Lower leg skin (tissue), 3 donors: ENCODE data around the gene MMP24.

Experiments used
- CTCF ChIP-seq, 3 donors: fragments of 450-650 bp; IDR thresholded peaks; one replicate each; pipeline ENCODE4 v1.5.1; 2016; ENCODE audit warnings: antibody characterized with exemption in 3 of 3, mild to moderate bottlenecking in 3 of 3, moderate library complexity in 2 of 3
- POLR2A ChIP-seq, 2 donors: fragments of 450-650 bp; IDR thresholded peaks; one replicate each; pipeline ENCODE4 v1.6.1; 2016 to 2017; ENCODE audit warnings: antibody characterized with exemption in 2 of 2, mild to moderate bottlenecking in 1 of 2, moderate library complexity in 1 of 2

GRCh38 chr20:35274172-35275092 is 47.9 kb downstream of the MMP24 start:
- TF ChIP-seq CTCF (IDR thresholded peaks at IDR 0.05) = no peak
- no peak for TF ChIP-seq POLR2A (IDR thresholded peaks at IDR 0.05)
